HEK293T (cell line): ENCODE measurements around the gene DDAH1.

Source experiments
- BHLHE40 ChIP-seq: fragments of 450-650 bp; IDR thresholded peaks from 2 replicates; pipeline ENCODE4 v1.6.1; 2016; ENCODE audit warnings: mild to moderate bottlenecking, moderate library complexity, borderline replicate concordance
- HDGF ChIP-seq: fragments of 450-650 bp; IDR thresholded peaks from 2 replicates; pipeline ENCODE4 v1.6.1; 2017; ENCODE audit warnings: antibody characterized with exemption, borderline replicate concordance
- NFRKB ChIP-seq: fragments of 450-650 bp; IDR thresholded peaks from 2 replicates; pipeline ENCODE4 v1.6.1; 2016; ENCODE audit warnings: mild to moderate bottlenecking, moderate library complexity
- SP1 ChIP-seq: fragments of 450-650 bp; IDR thresholded peaks from 2 replicates; pipeline ENCODE4 v1.6.1; 2017
- SUZ12 ChIP-seq: fragments of 450-650 bp; IDR thresholded peaks from 2 replicates; pipeline ENCODE4 v1.6.1; 2016; ENCODE audit warnings: mild to moderate bottlenecking

DNA sequence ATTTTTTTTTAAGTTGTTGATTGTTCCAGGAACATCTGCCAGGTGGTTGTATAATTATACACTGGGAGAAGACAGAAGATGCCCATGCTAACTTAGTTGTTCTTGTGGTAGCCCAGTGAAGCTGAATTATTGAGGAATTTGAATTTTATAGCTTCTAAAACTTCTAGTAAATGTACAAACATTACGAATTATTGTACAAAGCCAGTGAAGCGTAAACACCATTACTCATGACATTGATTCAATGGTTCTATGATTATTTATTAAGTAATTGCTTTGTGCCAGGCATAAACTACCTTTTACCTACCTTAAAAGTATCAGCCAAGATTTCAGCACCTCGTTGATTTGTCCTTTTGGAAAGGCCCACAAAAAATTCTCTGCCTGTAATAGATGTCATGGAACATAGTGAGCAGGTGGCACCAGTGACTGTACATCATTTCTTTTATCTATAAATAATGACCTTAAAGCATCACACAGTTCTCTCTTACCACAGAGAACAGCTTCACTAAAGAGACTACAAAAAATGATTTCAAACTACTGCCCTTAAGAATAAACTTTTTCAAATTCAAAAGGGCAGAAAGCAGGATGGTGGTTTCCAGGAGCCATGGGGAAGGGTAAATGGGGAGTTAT lies 113.6 kb downstream of the DDAH1 start:
- TF ChIP-seq HDGF: no peak
- no peak for TF ChIP-seq SUZ12
- TF ChIP-seq SP1: no peak
- TF ChIP-seq BHLHE40: no peak
- TF ChIP-seq NFRKB: no peak
